Heart left ventricle (tissue), 16 donors: ENCODE measurements around the gene MN1. TPM values are rescaled to one million over a fixed set of nuclear protein-coding genes. Genes with fewer than 3 reads are reported as not detected.
A peak's percentile ranks its signal among the peaks of the same experiment; 100 is the strongest.

ENCODE experiments used
- ATAC-seq, 4 donors: fragments of 200-7000 bp; cut with Tn5 transposase; one replicate each; pipeline ENCODE4 v1.9.1; 2020 to 2022; ENCODE audit warnings: moderate library complexity in 4 of 4, mild to moderate bottlenecking in 3 of 4, moderate number of reproducible peaks in 1 of 4
- DNase-seq, 5 donors: peaks; one replicate each; pipeline ENCODE4 v3.0.0-alpha.2; 2020
- H3K27ac ChIP-seq, 12 donors: fragments of 200-600 bp; sonication (generic) in 4 of 12; one replicate each; pipeline versions ENCODE4 v1.5.0 to v1.8.0; 2016 to 2022; ENCODE audit warnings: mild to moderate bottlenecking in 2 of 12
- H3K27me3 ChIP-seq, 9 donors: fragments of 200-600 bp; sonication (generic) in 2 of 9; one replicate each; pipeline versions ENCODE4 v1.5.1 to v1.8.0; 2016 to 2022; ENCODE audit warnings: mild to moderate bottlenecking in 3 of 9
- H3K36me3 ChIP-seq, 9 donors: fragments of 200-600 bp; sonication (generic) in 2 of 9; one replicate each; pipeline versions ENCODE4 v1.5.0 to v1.8.0; 2018 to 2022; ENCODE audit warnings: mild to moderate bottlenecking in 2 of 9
- H3K4me1 ChIP-seq, 12 donors: fragments of 200-600 bp; sonication (generic) in 4 of 12; one replicate each; pipeline versions ENCODE4 v1.5.0 to v1.8.0; 2016 to 2022; ENCODE audit warnings: mild to moderate bottlenecking in 3 of 12
- H3K4me3 ChIP-seq, 12 donors: fragments of 200-600 bp; sonication (generic) in 4 of 12; one replicate each; pipeline versions ENCODE4 v1.5.0 to v1.8.0; 2017 to 2022; ENCODE audit warnings: mild to moderate bottlenecking in 9 of 12, moderate library complexity in 4 of 12
- H3K9me3 ChIP-seq, 12 donors: fragments of 200-600 bp; sonication (generic) in 4 of 12; one replicate each; pipeline versions ENCODE4 v1.5.0 to v1.8.0; 2016 to 2022; ENCODE audit warnings: mild to moderate bottlenecking in 1 of 12
- POLR2A ChIP-seq, 2 donors: fragments of 450-650 bp; IDR thresholded peaks; one replicate each; pipeline ENCODE4 v1.6.1; 2017; ENCODE audit warnings: antibody characterized with exemption in 2 of 2, mild to moderate bottlenecking in 2 of 2, moderate library complexity in 2 of 2
- WGBS, 4 donors: extraction: QIAGEN DNeasy Blood & Tissue Kit in 2 of 4; methylation state at CpG; one replicate each; pipeline versions ENCODE4 v1.1.5 to v1.1.7; 2013 to 2018; 5-methylcytosine and 5-hydroxymethylcytosine counted together
- intact Hi-C, 10 donors: fragments of 100-400 bp; cut with DNase I; formaldehyde crosslinking; loops; one replicate each; pipeline versions ENCODE4 v1.11.1 to v1.14.2; 2022
- polyA plus RNA-seq, 2 donors: library from polyadenylated mRNA; stranded (reverse); fragments of 200-250 nt; gene quantifications; one replicate each; pipeline ENCODE4 v1.2.3, GENCODE V29; 2013
- total RNA-seq, 9 donors: library from RNA; depleted of rRNA in 2 of 9; stranded (reverse); fragments of >200 nt in 2 of 9; fragmentation: NEBNext Ultra II Directional in 3 of 9; extraction: Animal tissue kit (Norgen Biotek cat#: 25700) in 3 of 9; gene quantifications; one replicate each; pipeline versions ENCODE4 v1.1.0 to v1.2.4, GENCODE V29; 2016 to 2023
- TF ChIP-seq, protein P1 (sequence below), 12 donors: fragments of 200-600 bp; sonication (generic) in 4 of 12; IDR thresholded peaks; one replicate each; pipeline versions ENCODE4 v1.5.0 to v1.8.0; 2018 to 2022; ENCODE audit warnings: antibody characterized with exemption in 12 of 12, mild to moderate bottlenecking in 5 of 12
- donor health status: ischemic (EF 13 %, LVEDD 7.1; RV severe dilation, severe dysfunction).
- donor health status: healthy with polysubstance abuse.
- donor health status: DM: no; HTN: yes; CAD: no.
- donor health status: DM: no; HTN: no; CAD: no.
- donor health status: ischemic (EF 25% LVEDD 6.9; RV normal size, moderate dysfunction).
- donor health status: ischemic (EF 25% LVEDD 5.7; RV mildly dilated, moderate dysfunction).
- donor health status: healthy.
- donor health status: DM: yes; HTN: yes; CAD: no.
- donor health status: ischemic (EF 35%, LVEDD 5.7; RV mildly dilated, moderate dysfunction).
- donor health status: nonischemic (EF 11% LVEDD 7.7; RV severe dilation, severe dysfunction).
- donor health status: DM: yes; HTN: yes; CAD: no.
- donor health status: PGD.
- donor health status: ischemic (EF 29% LVEDD 5.4; RV normal size, mild dysfunction).
- donor health status: nonischemic (EF 23%, LVEDD 6.1; RV moderate dilation, normal function).

Gene MN1
- total and polyA plus RNA-seq, 11 donors = 1.7 to 10.3 (median 4.9) TPM

DNA sequence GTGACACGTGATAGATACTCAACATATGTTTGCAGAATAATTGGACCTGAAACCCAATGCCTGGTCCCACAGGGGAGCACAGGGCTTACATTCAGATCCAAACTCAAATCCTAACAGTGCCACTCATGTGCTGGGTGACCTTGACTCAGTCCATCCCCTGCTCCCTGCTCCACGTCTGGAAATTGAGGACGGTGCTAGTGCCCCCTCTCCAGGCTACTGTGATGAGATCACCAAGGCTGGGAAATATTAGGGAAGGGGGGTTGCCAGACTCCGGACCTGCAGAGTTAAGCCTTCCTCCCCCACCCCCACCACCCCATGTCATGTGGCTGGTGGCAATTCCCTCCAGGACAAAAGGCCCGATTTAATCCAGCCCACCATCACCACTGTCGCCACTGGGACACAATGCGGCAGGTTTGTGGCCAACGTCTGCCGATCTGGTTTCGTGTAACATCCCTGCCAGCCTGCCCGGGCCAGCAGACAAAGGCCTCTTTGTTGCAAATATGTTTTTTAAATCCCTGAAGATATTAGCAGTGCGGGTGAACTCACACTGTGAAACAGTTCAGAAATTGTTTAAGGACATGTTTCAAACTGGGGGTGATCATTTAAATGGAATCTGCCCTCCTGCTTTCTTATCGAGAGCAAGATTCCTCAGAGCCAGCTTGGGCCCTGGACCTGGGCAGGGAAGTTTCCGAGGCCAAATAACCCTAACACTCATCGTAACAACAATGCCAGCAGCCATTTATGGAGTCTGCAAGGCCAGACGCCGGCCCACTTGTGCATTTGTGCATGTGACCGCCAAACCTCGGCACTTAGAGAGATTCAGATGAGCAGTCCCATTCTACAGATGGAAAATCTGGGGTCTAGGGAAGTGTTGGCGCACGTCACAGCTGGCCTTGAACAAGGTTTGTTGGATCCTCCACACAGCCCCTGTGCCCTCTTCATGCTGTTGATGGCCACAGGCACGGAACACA is 19.6 kb upstream of the MN1 start:
- TF ChIP-seq POLR2A (IDR thresholded peaks at IDR 0.05) = no peak
- TF ChIP-seq, protein P1, sequence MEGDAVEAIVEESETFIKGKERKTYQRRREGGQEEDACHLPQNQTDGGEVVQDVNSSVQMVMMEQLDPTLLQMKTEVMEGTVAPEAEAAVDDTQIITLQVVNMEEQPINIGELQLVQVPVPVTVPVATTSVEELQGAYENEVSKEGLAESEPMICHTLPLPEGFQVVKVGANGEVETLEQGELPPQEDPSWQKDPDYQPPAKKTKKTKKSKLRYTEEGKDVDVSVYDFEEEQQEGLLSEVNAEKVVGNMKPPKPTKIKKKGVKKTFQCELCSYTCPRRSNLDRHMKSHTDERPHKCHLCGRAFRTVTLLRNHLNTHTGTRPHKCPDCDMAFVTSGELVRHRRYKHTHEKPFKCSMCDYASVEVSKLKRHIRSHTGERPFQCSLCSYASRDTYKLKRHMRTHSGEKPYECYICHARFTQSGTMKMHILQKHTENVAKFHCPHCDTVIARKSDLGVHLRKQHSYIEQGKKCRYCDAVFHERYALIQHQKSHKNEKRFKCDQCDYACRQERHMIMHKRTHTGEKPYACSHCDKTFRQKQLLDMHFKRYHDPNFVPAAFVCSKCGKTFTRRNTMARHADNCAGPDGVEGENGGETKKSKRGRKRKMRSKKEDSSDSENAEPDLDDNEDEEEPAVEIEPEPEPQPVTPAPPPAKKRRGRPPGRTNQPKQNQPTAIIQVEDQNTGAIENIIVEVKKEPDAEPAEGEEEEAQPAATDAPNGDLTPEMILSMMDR (IDR thresholded peaks at IDR 0.05) = no peak
- H3K27me3 ChIP-seq = no peaks in the 10 kb centered on the region
- 70 to 79% (median 73%) methylated on average over 22 of the region's 22 CpGs for WGBS, 4 donors
- H3K4me1 ChIP-seq = no peaks in the 10 kb centered on the region
- peak in 1 of 5 donors; percentile 48 for DNase-seq
- H3K9me3 ChIP-seq = peaks cover 0 to 8% (median 0%) of the 10 kb centered on the region in 12 donors
- H3K36me3 ChIP-seq = no peaks in the 10 kb centered on the region
- ATAC-seq = peak in 1 of 4 donors; percentile 26
- intact Hi-C loops = no loop called here
- H3K4me3 ChIP-seq = no peak overlapping the region
- no peak overlapping the region for H3K27ac ChIP-seq

DNA sequence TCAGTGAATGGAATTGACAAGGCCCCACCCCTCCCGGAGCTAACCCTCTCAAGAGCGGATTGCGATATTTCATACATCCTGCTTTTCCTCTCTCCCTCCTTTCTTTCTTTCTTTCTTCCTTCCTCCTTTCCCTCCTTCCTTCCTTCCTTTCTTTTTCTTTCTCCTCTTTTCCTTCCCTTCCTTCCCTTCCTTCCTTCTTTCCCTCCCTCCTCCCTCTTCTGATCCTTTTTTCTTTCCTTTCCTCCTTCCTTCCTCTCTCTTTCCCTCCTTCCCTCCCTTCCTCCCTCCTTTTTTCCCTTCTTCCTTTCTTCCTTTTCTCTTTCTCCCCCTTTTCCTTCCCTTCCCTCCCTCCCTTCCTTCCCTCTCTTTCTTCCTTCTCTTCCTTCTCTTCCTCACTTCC is 15.0 kb upstream of the MN1 start:
- WGBS, 4 donors = 77 to 83% (median 79%) methylated on average over 3 of the region's 3 CpGs
- no peak overlapping the region for H3K4me3 ChIP-seq
- TF ChIP-seq, protein P1 (IDR thresholded peaks at IDR 0.05) = no peak
- no peak for TF ChIP-seq POLR2A (IDR thresholded peaks at IDR 0.05)
- intact Hi-C loops = loop anchor here in 2 of 10 donors (10.0 kb wide), 2 partner anchors 712 to 1142 kb away; no protein-coding TSS in a partner anchor
- H3K27me3 ChIP-seq = no peaks in the 10 kb centered on the region
- H3K9me3 ChIP-seq = peaks cover 0 to 8% (median 0%) of the 10 kb centered on the region in 12 donors
- no peaks in the 10 kb centered on the region for H3K4me1 ChIP-seq
- no peak for ATAC-seq
- no peak for DNase-seq
- no peaks in the 10 kb centered on the region for H3K36me3 ChIP-seq
- H3K27ac ChIP-seq = no peak overlapping the region

DNA sequence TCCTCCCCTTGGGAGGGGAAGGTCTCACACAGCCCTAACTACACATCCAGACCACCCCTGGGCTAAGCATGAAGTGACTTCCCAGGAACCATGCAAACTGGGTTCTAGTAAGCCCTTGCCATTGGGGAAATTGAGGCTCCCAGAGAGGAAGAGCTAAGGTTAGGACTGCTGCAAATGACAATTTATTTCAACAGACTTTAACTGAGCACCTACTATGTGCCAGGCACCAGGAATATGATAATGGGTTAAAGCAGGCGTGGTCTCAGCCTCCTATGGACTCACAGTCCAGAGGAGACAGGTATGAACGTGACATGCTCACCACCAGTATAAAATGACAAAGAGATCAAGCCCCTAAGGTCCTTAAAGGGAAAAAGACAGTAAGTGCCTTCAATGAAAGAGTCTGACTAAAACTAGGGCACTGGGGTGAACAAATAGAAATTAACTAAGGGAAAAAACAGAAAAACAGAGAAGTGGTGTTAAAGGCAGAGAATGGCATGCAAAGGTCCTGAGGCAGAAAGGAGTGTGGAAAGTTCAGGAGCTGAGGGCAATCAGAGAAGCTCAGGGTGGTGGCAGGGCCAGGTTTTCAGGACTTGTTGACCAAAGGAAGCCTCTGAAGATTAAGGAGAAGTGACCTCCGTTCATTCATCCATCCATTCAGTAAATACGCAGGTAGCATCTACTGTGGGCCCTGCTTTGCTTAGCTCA is 14.4 kb upstream of the MN1 start:
- H3K36me3 ChIP-seq = no peaks in the 10 kb centered on the region
- no peak overlapping the region for H3K4me3 ChIP-seq
- DNase-seq (no peak), ATAC-seq (no peak)
- H3K4me1 ChIP-seq = peaks cover 0 to 4% (median 0%) of the 10 kb centered on the region in 12 donors
- H3K9me3 ChIP-seq = peaks cover 0 to 8% (median 0%) of the 10 kb centered on the region in 12 donors
- intact Hi-C loops = loop anchor here in 2 of 10 donors (10.0 kb wide), 2 partner anchors 711 to 1141 kb away; no protein-coding TSS in a partner anchor
- H3K27ac ChIP-seq = no peak overlapping the region
- TF ChIP-seq, protein P1 (IDR thresholded peaks at IDR 0.05) = no peak
- TF ChIP-seq POLR2A (IDR thresholded peaks at IDR 0.05) = no peak
- WGBS, 4 donors = 87 to 92% (median 89%) methylated on average over 4 of the region's 4 CpGs
- H3K27me3 ChIP-seq = no peaks in the 10 kb centered on the region

DNA sequence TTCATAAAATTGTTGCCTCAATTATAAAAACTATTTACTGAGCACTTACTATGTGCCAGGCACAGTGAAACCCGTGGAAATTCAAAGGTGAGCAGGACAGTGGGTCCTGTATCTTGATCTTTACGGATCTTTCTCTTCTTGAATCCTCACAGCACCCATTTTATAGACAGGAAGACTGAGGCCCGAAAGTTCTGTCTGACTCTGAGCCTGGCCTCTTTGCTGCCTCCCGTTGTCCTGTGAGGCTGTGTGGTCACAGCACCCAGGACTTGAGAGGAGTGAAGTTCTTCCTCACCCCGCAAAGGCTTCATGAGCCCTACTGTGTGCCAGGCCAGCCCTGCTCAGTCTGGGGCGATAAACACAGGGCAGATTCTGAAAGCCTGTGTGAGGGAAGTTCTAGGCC is 13.4 kb upstream of the MN1 start:
- H3K9me3 ChIP-seq = peaks cover 0 to 3% (median 0%) of the 10 kb centered on the region in 12 donors
- H3K4me3 ChIP-seq = no peak overlapping the region
- WGBS, 4 donors = 87 to 91% (median 88%) methylated on average over 5 to 6 of the region's 6 CpGs
- ATAC-seq = no peak
- no peaks in the 10 kb centered on the region for H3K36me3 ChIP-seq
- intact Hi-C loops = loop anchor here in 4 of 10 donors (5.0 to 10.0 kb wide), 4 partner anchors 710 to 1140 kb away; no protein-coding TSS in a partner anchor
- no peak overlapping the region for H3K27ac ChIP-seq
- peaks cover 0 to 11% (median 2%) of the 10 kb centered on the region in 12 donors for H3K4me1 ChIP-seq
- no peaks in the 10 kb centered on the region for H3K27me3 ChIP-seq
- no peak for DNase-seq
- TF ChIP-seq, protein P1 (IDR thresholded peaks at IDR 0.05) = no peak
- TF ChIP-seq POLR2A (IDR thresholded peaks at IDR 0.05) = no peak
